Nasal cavity respiratory epithelium epithelial cell of viscerocranial mucosa (primary cell): ENCODE data around the gene SORCS1. TPM values are rescaled to one million over a fixed set of nuclear protein-coding genes. Genes with fewer than 3 reads are reported as not detected.

ENCODE experiments used
- total RNA-seq: library from RNA; depleted of rRNA; stranded (reverse); fragments of >200 nt; gene quantifications from 2 replicates; pipeline ENCODE4 v1.2.3, GENCODE V29; 2014

Gene SORCS1
- not detected in 2 replicates for total RNA-seq

DNA sequence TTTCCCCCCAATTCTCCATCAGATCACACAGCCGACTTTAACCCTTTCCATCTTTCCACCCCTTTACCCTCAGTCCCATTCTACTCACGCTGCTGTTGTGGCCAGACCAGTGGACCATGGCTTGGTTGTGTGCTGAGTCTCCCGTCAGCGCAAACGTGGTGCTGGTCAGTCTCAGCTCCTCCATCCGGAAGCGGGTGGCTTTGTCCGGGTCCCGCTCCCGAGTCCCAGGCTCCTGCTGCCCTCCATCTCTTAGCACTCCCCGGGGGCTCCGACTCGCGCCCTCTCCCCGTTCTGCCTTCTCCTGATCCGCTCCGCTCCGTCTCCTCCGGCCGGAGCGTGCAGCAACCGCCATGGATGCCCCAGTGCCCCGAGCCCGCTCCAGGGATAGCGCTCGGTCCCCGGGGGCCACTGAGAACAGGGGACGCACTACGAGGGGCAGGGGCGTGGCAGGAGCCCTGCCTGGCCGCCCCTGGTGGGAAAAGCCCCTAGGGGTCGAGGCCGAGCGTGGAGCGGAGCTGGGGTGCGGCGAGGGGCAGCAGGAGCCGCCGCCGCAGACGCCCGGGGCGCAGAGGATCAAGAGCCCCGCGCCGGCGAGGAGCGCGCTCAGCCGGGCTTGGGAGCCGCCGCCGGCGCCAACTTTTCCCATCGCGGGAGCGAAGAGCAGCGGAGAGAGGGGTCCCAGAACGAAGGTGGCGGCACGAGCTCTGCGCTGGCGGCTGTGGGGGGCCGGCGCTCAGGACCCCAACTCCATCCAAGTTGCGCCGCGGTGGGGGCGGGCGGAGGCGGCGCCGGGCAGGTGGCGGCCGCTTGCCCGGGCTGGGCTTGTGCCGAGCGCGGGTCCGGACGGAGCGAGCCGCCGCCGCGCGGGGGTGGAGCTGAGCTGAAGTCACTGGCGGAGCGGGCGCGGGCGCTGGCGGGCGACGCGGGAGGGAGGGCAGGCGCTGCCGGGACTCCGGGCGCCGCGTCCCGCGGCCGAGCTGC is at the start of gene SORCS1:
Gene SORCS1 (minus strand): TSS at position 826 of the 981 bp plus-strand sequence.

